Activated naive CD8-positive, alpha-beta T cell treated with anti-CD3 and anti-CD28 coated beads for 36 hours (primary cell): ENCODE results near the gene PSD4. TPM values are rescaled to one million over a fixed set of nuclear protein-coding genes. Genes with fewer than 3 reads are reported as not detected.
"Not testable (repeated sequence)": the region's sequence is repeated elsewhere in the genome, so short reads cannot be mapped to it uniquely, and the experiment has no call there.

Source experiments
- DNase-seq: peaks from one replicate; pipeline ENCODE4 v3.0.0; 2021
- H3K27ac Mint-ChIP-seq: one replicate; pipeline ENCODE4 v1.8.0; 2022; ENCODE audit warnings: mild to moderate bottlenecking, moderate library complexity, mixed read lengths
- H3K27me3 Mint-ChIP-seq: one replicate; pipeline ENCODE4 v1.8.0; 2022; ENCODE audit warnings: mild to moderate bottlenecking, mixed read lengths
- H3K36me3 Mint-ChIP-seq: one replicate; pipeline ENCODE4 v1.8.0; 2021; ENCODE audit warnings: mild to moderate bottlenecking, mixed read lengths
- H3K4me1 Mint-ChIP-seq: one replicate; pipeline ENCODE4 v1.8.0; 2021; ENCODE audit warnings: mixed read lengths
- H3K4me3 Mint-ChIP-seq: one replicate; pipeline ENCODE4 v1.8.0; 2022; ENCODE audit warnings: mild to moderate bottlenecking, moderate library complexity, mixed read lengths
- H3K9me3 Mint-ChIP-seq: one replicate; pipeline ENCODE4 v1.8.0; 2022; ENCODE audit warnings: mixed read lengths
- total RNA-seq, 2 experiments: library from RNA; stranded (reverse); gene quantifications; one replicate each; pipeline ENCODE4 v1.2.3, GENCODE V29; 2021

Gene PSD4
- total RNA-seq, 2 experiments from 2014 or later: 194 to 198 TPM

GRCh38 chr2:113234721-113235346 is 61.1 kb downstream of the PSD4 start:
- Mint-ChIP-seq H3K4me3 (peak overlapping the region; percentile 91), H3K9me3 (no peaks in the 10 kb centered on the region), H3K36me3 (peaks cover 20% of the 10 kb centered on the region), H3K4me1 (peaks cover 38% of the 10 kb centered on the region), H3K27me3 (no peaks in the 10 kb centered on the region), H3K27ac (peak overlapping the region; percentile 94)
- no peak for DNase-seq

- Mint-ChIP-seq H3K27ac (peak overlapping the region; percentile 94), H3K4me3 (peak overlapping the region; percentile 91), H3K4me1 (peaks cover 36% of the 10 kb centered on the region), H3K36me3 (peaks cover 23% of the 10 kb centered on the region)
- DNase-seq: peak; percentile 78
- not testable (repeated sequence) for H3K27me3 Mint-ChIP-seq, H3K9me3 Mint-ChIP-seq
Measured at GRCh38 chr2:113235347-113236226, 61.8 kb downstream of the PSD4 start.

- DNase-seq: no peak
- peak overlapping the region; percentile 74 for H3K4me3 Mint-ChIP-seq
- H3K27me3 Mint-ChIP-seq: no peaks in the 10 kb centered on the region
- H3K27ac Mint-ChIP-seq: peak overlapping the region; percentile 47
- H3K36me3 Mint-ChIP-seq: peaks cover 28% of the 10 kb centered on the region
- no peaks in the 10 kb centered on the region for H3K9me3 Mint-ChIP-seq
- peaks cover 34% of the 10 kb centered on the region for H3K4me1 Mint-ChIP-seq
Measured at GRCh38 chr2:113236367-113237159, 62.8 kb downstream of the PSD4 start.

- H3K36me3 Mint-ChIP-seq: peaks cover 28% of the 10 kb centered on the region
- no peak overlapping the region for H3K27ac Mint-ChIP-seq
- peak overlapping the region; percentile 74 for H3K4me3 Mint-ChIP-seq
- peaks cover 34% of the 10 kb centered on the region for H3K4me1 Mint-ChIP-seq
- no peak for DNase-seq
- no peaks in the 10 kb centered on the region for H3K27me3 Mint-ChIP-seq
- no peaks in the 10 kb centered on the region for H3K9me3 Mint-ChIP-seq
Measured at GRCh38 chr2:113237604-113238160, 63.9 kb downstream of the PSD4 start.

GRCh38 chr2:113238871-113239839 is 65.4 kb downstream of the PSD4 start:
- Mint-ChIP-seq H3K27me3 (no peaks in the 10 kb centered on the region), H3K27ac (no peak overlapping the region), H3K36me3 (peaks cover 28% of the 10 kb centered on the region), H3K4me1 (peaks cover 32% of the 10 kb centered on the region), H3K9me3 (no peaks in the 10 kb centered on the region), H3K4me3 (no peak overlapping the region)
- DNase-seq: no peak

GRCh38 chr2:113240150-113240914 is 66.6 kb downstream of the PSD4 start:
- Mint-ChIP-seq H3K4me3 (peak overlapping the region; percentile 11), H3K4me1 (peaks cover 26% of the 10 kb centered on the region), H3K27ac (peak overlapping the region; percentile 59), H3K27me3 (no peaks in the 10 kb centered on the region), H3K36me3 (peaks cover 26% of the 10 kb centered on the region), H3K9me3 (no peaks in the 10 kb centered on the region)
- DNase-seq: no peak

- peaks cover 25% of the 10 kb centered on the region for H3K36me3 Mint-ChIP-seq
- peaks cover 26% of the 10 kb centered on the region for H3K4me1 Mint-ChIP-seq
- peak overlapping the region; percentile 59 for H3K27ac Mint-ChIP-seq
- no peaks in the 10 kb centered on the region for H3K9me3 Mint-ChIP-seq
- peak overlapping the region; percentile 11 for H3K4me3 Mint-ChIP-seq
- peak; percentile 61 for DNase-seq
- no peaks in the 10 kb centered on the region for H3K27me3 Mint-ChIP-seq
Measured at GRCh38 chr2:113240915-113241911, 67.4 kb downstream of the PSD4 start.

- DNase-seq: no peak
- no peak overlapping the region for H3K27ac Mint-ChIP-seq
- H3K9me3 Mint-ChIP-seq: no peaks in the 10 kb centered on the region
- peaks cover 16% of the 10 kb centered on the region for H3K36me3 Mint-ChIP-seq
- H3K27me3 Mint-ChIP-seq: no peaks in the 10 kb centered on the region
- peaks cover 19% of the 10 kb centered on the region for H3K4me1 Mint-ChIP-seq
- no peak overlapping the region for H3K4me3 Mint-ChIP-seq
Measured at GRCh38 chr2:113242327-113242726, 68.6 kb downstream of the PSD4 start.

- peaks cover 6% of the 10 kb centered on the region for H3K36me3 Mint-ChIP-seq
- DNase-seq: no peak
- no peaks in the 10 kb centered on the region for H3K9me3 Mint-ChIP-seq
- no peaks in the 10 kb centered on the region for H3K27me3 Mint-ChIP-seq
- H3K27ac Mint-ChIP-seq: no peak overlapping the region
- H3K4me1 Mint-ChIP-seq: peaks cover 16% of the 10 kb centered on the region
- H3K4me3 Mint-ChIP-seq: no peak overlapping the region
Measured at GRCh38 chr2:113245276-113245711, 71.5 kb downstream of the PSD4 start.

GRCh38 chr2:113246606-113247005 is 72.8 kb downstream of the PSD4 start:
- H3K4me3 Mint-ChIP-seq: no peak overlapping the region
- peaks cover 20% of the 10 kb centered on the region for H3K4me1 Mint-ChIP-seq
- H3K27ac Mint-ChIP-seq: no peak overlapping the region
- H3K36me3 Mint-ChIP-seq: no peaks in the 10 kb centered on the region
- H3K9me3 Mint-ChIP-seq: no peaks in the 10 kb centered on the region
- DNase-seq: no peak
- no peaks in the 10 kb centered on the region for H3K27me3 Mint-ChIP-seq

GRCh38 chr2:113248997-113249770 is 75.4 kb downstream of the PSD4 start:
- H3K27me3 Mint-ChIP-seq: no peaks in the 10 kb centered on the region
- peak; percentile 66 for DNase-seq
- no peak overlapping the region for H3K4me3 Mint-ChIP-seq
- H3K27ac Mint-ChIP-seq: no peak overlapping the region
- no peaks in the 10 kb centered on the region for H3K9me3 Mint-ChIP-seq
- H3K36me3 Mint-ChIP-seq: peaks cover 3% of the 10 kb centered on the region
- peaks cover 40% of the 10 kb centered on the region for H3K4me1 Mint-ChIP-seq

GRCh38 chr2:113251118-113251517 is 77.3 kb downstream of the PSD4 start:
- Mint-ChIP-seq H3K36me3 (peaks cover 12% of the 10 kb centered on the region), H3K27ac (peak overlapping the region; percentile 83), H3K4me1 (peaks cover 57% of the 10 kb centered on the region), H3K9me3 (no peaks in the 10 kb centered on the region), H3K4me3 (no peak overlapping the region), H3K27me3 (no peaks in the 10 kb centered on the region)
- peak; percentile 37 for DNase-seq
